A549 (cell line): ENCODE data around the gene STK17A.

Source experiments
- BCL3 ChIP-seq: fragments of >200 bp; sonication (Bioruptor Twin); formaldehyde crosslinking; IDR thresholded peaks from 3 replicates; pipeline ENCODE4 v1.6.1; 2016
- EP300 ChIP-seq, 2 experiments: fragments of >200 bp; sonication (Bioruptor Twin); formaldehyde crosslinking; IDR thresholded peaks; 2 replicates in 1 of 2; 3 replicates in 1 of 2; pipeline ENCODE4 v1.6.1; 2016 to 2017
- FOSB ChIP-seq: fragments of 250-450 bp; sonication (Bioruptor Pico); IDR thresholded peaks from 2 replicates; pipeline ENCODE4 v1.5.0; 2020; ENCODE audit warnings: mild to moderate bottlenecking, moderate library complexity
- POLR2A ChIP-seq: IDR thresholded peaks from 2 replicates; pipeline ENCODE4 v1.6.1; 2012; ENCODE audit warnings: mild to moderate bottlenecking, low read length
- ZSCAN20 ChIP-seq: fragments of 250-450 bp; sonication (Bioruptor Pico); IDR thresholded peaks from 2 replicates; pipeline ENCODE4 v1.8.0; 2022; ENCODE audit warnings: mild to moderate bottlenecking, moderate library complexity
- TF ChIP-seq, protein P1 (sequence below): fragments of 200-600 bp; sonication (generic); IDR thresholded peaks from 2 replicates; pipeline ENCODE4 v1.6.1; 2016; ENCODE audit warnings: antibody characterized with exemption, mild to moderate bottlenecking, moderate library complexity

GRCh38 chr7:43582503-43583423, at the start of gene STK17A:
- TF ChIP-seq FOSB (CRISPR knock-in tag) (no peak), EP300 (IDR thresholded peaks at IDR 0.05) (no peak), BCL3 (peak; percentile 96), ZSCAN20 (CRISPR knock-in tag) (no peak), POLR2A (peak; percentile 97)
- TF ChIP-seq, protein P1, sequence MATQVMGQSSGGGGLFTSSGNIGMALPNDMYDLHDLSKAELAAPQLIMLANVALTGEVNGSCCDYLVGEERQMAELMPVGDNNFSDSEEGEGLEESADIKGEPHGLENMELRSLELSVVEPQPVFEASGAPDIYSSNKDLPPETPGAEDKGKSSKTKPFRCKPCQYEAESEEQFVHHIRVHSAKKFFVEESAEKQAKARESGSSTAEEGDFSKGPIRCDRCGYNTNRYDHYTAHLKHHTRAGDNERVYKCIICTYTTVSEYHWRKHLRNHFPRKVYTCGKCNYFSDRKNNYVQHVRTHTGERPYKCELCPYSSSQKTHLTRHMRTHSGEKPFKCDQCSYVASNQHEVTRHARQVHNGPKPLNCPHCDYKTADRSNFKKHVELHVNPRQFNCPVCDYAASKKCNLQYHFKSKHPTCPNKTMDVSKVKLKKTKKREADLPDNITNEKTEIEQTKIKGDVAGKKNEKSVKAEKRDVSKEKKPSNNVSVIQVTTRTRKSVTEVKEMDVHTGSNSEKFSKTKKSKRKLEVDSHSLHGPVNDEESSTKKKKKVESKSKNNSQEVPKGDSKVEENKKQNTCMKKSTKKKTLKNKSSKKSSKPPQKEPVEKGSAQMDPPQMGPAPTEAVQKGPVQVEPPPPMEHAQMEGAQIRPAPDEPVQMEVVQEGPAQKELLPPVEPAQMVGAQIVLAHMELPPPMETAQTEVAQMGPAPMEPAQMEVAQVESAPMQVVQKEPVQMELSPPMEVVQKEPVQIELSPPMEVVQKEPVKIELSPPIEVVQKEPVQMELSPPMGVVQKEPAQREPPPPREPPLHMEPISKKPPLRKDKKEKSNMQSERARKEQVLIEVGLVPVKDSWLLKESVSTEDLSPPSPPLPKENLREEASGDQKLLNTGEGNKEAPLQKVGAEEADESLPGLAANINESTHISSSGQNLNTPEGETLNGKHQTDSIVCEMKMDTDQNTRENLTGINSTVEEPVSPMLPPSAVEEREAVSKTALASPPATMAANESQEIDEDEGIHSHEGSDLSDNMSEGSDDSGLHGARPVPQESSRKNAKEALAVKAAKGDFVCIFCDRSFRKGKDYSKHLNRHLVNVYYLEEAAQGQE, result no peak
